ENCODE measurements around the gene FGF8. TPM values are rescaled to one million over a fixed set of nuclear protein-coding genes. Genes with fewer than 3 reads are reported as not detected.

Gene FGF8
- total RNA-seq, 1 experiment from 2014 or later: 14.3 TPM

- Histone ChIP-seq H4K20me1 (ENCODE audit: control insufficient read depth, insufficient read depth, insufficient read length) (no peaks in the 10 kb centered on the region), H4K91ac (ENCODE audit: insufficient read length, low read depth, low read length) (no peak overlapping the region), H4K8ac (replicated peaks; ENCODE audit: insufficient read length, low read depth, low read length) (no peak overlapping the region), H3K27me3 (ENCODE audit: insufficient read depth, low read length) (no peaks in the 10 kb centered on the region), H3K4ac (ENCODE audit: low read depth, low read length) (no peak overlapping the region), H2BK12ac (ENCODE audit: insufficient read length, low read depth, low read length) (no peak overlapping the region), H2BK5ac (ENCODE audit: insufficient read length, low read length) (no peak overlapping the region), H2BK20ac (ENCODE audit: low read depth, low read length, poor library complexity, severe bottlenecking) (no peak overlapping the region), H3K27ac (ENCODE audit: insufficient read length, low read depth, low read length) (no peak overlapping the region), H3K79me1 (ENCODE audit: insufficient read depth, low read depth, low read length, poor library complexity, severe bottlenecking) (peaks cover 6% of the 10 kb centered on the region), H3K56ac (ENCODE audit: insufficient read length, low read depth, low read length) (no peak overlapping the region), H3T11ph (ENCODE audit: low read length) (no peak overlapping the region), H3K4me1 (ENCODE audit: insufficient read depth, low read length) (no peaks in the 10 kb centered on the region), H3K23me2 (ENCODE audit: insufficient read length, low read depth, low read length, poor library complexity, severe bottlenecking) (no peaks in the 10 kb centered on the region), H3K9me3 (ENCODE audit: control insufficient read depth, low read depth, low read length) (no peaks in the 10 kb centered on the region), H3K9ac (ENCODE audit: extremely low read depth, insufficient read length, low read length) (no peak overlapping the region), H2AK5ac (ENCODE audit: insufficient read length, low read length) (no peak overlapping the region), H2BK120ac (ENCODE audit: low read depth, low read length, poor library complexity, severe bottlenecking) (no peak overlapping the region), H3K23ac (ENCODE audit: insufficient read length, low read depth, low read length) (no peak overlapping the region), H4K5ac (ENCODE audit: insufficient read length, low read depth, low read length) (no peak overlapping the region), H3K4me2 (ENCODE audit: insufficient read depth, insufficient read length, low read length) (no peak overlapping the region), H3K79me2 (ENCODE audit: insufficient read depth, low read length) (no peaks in the 10 kb centered on the region; the same call in 1 of the 2 replicates), H2BK15ac (ENCODE audit: low read depth, low read length) (no peak overlapping the region), H3K18ac (ENCODE audit: insufficient read length, low read depth, low read length) (no peak overlapping the region), H2AFZ (ENCODE audit: low read length) (no peak overlapping the region), H3K14ac (ENCODE audit: insufficient read depth, low read length) (no peak overlapping the region)
- TF ChIP-seq CTCF (conservative IDR thresholded peaks at IDR 0.05): no peak
- Mint-ChIP-seq H3K27ac (no peak overlapping the region), H3K9me3 (no peaks in the 10 kb centered on the region), H3K27me3 (ENCODE audit: low read depth) (no peaks in the 10 kb centered on the region), H3K4me1 (no peaks in the 10 kb centered on the region), H3K4me3 (no peak overlapping the region), H3K36me3 (ENCODE audit: insufficient read depth in 1 of 3, low read depth in 3 of 3) (peaks cover 50 to 87% (median 85%) of the 10 kb centered on the region in 3 experiments; a peak in 6 of 7 replicates)
- no peak for DNase-seq
- no CpG with 5 or more reads among the region's 1 CpG for WGBS (ENCODE audit: extremely low coverage, insufficient read length, low lambda C conversion rate)
Measured at GRCh38 chr10:101807158-101807557, 31.2 kb upstream of the FGF8 start.
